Renal cortex interstitium (tissue), 11 donors: ENCODE results near the gene GIPR. TPM values are rescaled to one million over a fixed set of nuclear protein-coding genes. Genes with fewer than 3 reads are reported as not detected.
"Not testable (repeated sequence)": the region's sequence is repeated elsewhere in the genome, so short reads cannot be mapped to it uniquely, and the experiment has no call there.

ENCODE experiments used
- DNase-seq, 11 donors: peaks; one replicate each; pipeline ENCODE4 v3.0.0-alpha.2; 2013; ENCODE audit warnings: low read depth in 9 of 11, low spot score in 4 of 11; ENCODE audit errors: extremely low read depth in 1 of 11
- polyA plus RNA-seq, 3 donors: library from polyadenylated mRNA; unstranded; fragments of 120-200 nt; gene quantifications; one replicate each; pipeline ENCODE4 v1.2.1, GENCODE V29; 2013; ENCODE audit not compliant: insufficient read length in 3 of 3

GIPR gene
- polyA plus RNA-seq, 3 donors: 0.28 to 1.6 (median 0.43) TPM

DNA sequence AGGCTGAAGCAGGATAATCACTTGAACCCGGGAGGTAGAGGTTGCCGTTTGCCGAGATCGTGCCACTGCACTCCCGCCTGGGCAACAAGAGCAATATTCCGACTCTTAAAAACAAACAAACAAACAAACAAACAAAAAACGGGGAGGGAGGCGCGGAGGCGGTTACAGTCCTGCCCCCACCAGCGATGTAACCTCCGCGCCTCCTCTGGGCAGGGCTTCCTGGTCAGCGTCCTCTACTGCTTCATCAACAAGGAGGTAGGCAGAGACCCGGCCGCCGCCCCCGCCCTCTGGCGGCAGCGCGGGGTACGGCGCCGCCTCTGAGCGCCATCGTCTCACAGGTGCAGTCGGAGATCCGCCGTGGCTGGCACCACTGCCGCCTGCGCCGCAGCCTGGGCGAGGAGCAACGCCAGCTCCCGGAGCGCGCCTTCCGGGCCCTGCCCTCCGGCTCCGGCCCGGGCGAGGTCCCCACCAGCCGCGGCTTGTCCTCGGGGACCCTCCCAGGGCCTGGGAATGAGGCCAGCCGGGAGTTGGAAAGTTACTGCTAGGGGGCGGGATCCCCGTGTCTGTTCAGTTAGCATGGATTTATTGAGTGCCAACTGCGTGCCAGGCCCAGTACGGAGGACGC, 13.5 kb downstream of the GIPR start:
- DNase-seq: peak in 6 of 11 donors; percentile 38 to 70 (median 63)

DNA sequence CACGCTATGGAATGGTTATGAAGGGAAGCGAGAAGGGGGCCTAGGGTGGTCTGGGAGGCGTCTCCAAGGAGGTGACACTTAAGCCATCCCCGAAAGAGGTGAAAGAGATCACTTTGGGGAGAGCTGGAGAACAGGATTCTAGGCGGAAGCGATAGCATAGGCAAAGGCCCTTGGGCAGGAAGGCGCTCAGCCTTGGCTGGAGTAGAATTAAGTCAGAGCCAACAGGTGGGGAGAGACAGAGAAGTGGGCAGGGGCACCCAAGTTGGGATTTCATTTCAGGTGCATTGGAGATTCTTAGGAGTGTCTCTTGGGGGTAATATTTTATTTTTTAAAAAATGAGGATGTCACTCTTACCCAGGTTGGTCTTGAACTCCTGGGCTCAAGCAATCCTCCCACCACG, 14.1 kb downstream of the GIPR start:
- DNase-seq: no peak

DNA sequence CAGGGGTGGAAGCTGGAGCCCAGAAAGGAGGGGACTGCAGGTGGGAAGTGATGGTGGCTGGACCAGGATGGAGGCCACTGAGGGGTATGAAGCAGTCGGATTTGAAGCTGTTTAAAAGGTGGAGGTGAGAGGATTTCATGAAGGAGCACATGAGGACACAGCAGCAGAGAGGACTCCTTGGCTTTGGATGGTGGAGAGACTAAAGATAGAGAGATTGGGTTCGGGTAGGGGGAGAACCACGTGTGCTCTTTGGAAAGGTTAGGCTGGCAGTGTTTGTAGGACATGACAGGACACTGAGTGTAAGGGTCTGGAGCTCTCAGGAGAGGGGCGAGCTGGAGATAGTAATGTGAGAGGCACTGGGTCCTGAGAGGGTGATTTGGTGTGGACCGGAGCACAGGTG, 14.9 kb downstream of the GIPR start:
- DNase-seq: no peak

DNA sequence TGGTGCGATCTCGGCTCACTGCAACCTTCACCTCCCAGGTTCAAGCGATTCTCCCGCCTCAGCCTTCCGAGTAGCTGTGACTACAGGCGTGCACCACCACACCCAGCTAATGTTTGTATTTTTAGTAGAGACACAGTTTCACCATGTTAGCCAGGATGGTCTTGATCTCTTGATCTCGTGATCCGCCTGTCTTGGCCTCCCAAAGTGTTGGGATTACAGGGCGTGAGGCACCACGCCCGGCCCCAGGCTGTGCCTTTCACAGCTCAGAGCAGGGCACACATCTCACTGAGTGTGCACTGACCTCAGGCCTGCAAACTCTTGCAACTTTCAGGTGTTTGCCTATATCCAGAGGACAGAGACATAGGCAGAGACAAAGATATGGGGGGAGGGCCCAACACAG, 17.0 kb downstream of the GIPR start:
- not testable (repeated sequence) for DNase-seq

DNA sequence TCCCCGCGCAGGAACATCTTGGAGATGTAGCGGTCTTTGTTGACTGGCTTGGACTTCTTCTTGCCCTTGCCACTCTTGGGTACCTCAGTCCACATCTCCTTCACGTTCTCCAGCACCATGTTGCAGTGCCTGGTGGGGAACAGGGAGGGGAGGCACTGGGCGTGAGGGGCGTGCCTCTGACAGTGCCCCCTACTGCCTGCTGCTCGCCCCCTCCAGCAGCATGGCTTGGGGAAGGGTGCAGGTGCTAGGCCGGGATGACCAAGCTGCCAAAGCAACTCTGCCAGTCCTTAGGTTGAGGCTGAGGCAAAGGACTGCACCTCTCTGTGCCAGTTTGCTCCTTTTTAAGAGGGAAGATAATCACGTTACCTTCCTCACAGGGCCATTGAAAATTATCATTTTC, 19.6 kb downstream of the GIPR start:
- DNase-seq: no peak

DNA sequence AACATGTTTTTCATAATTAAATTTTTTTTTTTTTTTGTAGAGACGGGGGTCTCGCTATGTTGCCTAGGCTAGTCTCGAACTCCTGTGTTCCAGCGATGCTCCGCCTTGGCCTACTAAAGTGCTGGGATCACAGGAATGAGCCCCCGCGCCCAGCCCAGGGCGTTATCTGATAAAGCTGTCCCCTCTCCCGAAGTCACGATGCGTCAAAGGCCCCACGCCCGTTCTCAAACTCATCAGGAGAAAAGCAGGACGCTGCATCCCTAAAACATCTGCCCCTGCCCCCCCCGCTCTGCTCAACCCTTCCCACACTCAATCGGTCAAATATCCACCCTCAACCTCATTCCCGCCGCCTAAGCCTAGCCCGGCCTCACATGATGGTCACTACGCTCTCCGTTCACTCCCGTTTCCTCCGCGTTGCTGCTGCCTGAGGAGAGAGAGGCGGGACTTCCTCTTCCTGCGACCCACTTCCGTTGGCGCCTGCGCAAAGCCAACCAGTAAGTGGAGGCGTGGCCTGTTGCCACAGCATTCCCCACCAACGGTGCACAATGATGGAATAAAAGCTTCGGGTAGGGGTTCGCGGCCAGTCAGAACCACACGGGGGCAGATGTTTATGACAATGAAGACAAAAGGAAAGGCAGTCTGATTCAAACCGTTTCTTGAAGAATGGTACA, 23.6 kb downstream of the GIPR start, which contains the start of gene SNRPD2:
Gene SNRPD2, minus strand, starts transcription at position 438 of the 671 bp plus-strand sequence. Its CDS starts 65 bp downstream, at position 373.
- DNase-seq: peak; percentile 85 to 97 (median 94)

DNA sequence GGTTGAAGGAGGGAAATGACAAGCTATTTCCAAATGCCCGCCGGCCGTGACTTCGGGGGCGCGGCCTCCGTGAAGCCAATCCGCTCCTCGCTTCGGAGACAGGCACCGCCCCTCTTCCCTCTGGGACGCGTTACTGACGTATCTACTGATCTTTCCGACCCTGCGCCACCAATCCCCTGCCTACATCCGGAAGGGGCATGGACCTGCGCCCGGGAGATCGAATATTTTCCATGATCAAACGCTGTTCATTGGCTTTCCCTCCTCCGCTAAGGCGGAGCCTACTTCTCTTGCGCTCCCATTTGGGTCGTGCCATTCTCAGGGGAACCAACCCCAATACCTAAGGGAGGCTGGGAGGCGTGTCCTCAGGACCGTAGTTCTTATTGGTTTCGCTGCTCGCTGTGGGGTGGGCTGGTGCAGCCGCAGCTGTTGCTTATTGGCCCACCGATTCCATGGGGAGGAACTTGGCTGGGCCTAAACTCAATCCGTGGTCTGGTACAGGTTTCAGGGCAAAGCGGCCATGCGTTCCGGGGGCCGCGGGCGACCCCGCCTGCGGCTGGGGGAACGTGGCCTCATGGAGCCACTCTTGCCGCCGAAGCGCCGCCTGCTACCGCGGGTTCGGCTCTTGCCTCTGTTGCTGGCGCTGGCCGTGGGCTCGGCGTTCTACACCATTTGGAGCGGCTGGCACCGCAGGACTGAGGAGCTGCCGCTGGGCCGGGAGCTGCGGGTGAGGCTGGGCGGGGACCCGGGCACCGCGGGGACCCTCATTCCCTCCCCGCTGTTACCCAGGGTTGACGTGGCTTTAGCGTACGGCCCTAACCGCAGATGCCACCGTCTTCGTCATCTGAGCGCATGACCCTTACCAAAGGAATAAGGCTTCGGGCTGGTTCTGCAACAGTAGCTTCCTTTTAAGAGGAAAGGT, 24.4 kb downstream of the GIPR start, which contains the start of gene QPCTL:
Gene QPCTL, plus strand, starts transcription at position 480 of the 919 bp plus-strand sequence. Its CDS starts 38 bp downstream, at position 518.
- peak; percentile 93 to 98 (median 97) for DNase-seq

DNA sequence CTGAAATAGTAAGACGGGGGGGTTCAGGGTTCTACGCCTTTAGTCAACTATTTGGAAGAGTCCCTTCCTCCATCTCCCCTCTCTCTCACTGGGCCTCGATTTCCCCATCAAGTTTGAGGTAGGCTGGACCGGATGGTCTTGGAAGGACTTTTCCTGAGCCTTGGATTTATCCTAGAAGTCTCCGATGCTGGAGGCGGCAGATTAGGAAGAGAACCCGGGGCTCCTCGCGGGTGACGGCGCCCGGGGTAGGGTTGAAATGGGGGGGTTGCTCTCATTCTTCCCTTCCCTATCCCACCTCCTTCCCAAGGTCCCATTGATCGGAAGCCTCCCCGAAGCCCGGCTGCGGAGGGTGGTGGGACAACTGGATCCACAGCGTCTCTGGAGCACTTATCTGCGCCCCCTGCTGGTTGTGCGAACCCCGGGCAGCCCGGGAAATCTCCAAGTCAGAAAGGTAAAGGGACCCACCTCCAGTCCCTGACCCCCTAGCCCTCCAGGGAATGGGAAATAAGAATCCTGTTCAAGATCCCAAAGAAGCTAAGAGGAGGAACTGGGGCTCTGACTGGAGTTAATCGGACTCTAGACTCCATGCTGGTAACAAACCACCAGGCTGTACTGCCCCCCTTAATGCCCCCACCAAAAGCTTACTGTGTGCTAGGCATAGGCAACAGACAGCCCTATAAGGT, 25.2 kb downstream of the GIPR start:
- peak in 4 of 11 donors; percentile 53 to 71 (median 60) for DNase-seq

DNA sequence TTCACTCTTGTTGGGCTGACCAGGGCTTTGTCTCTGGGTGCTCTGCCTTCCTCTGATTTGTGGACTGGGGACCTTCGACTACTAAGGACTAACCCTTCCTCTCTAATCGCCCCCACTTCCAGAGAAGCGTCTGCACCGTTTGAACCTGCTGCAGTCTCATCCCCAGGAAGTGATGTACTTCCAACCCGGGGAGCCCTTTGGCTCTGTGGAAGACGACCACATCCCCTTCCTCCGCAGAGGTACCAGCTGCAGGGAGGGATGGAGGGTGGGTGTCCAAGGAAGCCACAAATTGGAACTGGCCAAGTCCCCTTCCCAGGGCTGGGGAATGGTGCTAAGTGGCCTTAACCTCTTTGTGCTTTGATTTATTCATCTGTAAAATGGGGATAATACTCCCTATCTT, 33.7 kb downstream of the GIPR start:
- no peak for DNase-seq

DNA sequence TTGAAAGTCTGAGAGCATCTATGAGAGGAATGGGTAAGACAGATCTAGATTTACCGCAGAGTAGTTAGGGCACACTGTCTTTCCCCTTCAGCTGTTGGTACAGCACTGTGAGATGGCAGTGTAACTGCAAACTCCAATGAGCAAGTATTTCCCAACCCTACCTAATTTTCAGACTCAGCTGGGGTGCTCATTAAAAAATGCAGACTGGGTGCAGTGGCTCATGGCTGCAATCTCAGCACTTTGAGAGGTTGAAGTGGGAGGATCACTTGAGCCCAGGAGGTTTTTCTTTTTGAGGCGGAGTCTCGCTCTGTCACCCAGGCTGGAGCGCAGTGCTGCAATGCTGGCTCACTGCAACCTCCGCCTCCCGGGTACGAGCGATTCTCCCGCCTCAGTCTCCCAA, 37.1 kb downstream of the GIPR start:
- no peak for DNase-seq

DNA sequence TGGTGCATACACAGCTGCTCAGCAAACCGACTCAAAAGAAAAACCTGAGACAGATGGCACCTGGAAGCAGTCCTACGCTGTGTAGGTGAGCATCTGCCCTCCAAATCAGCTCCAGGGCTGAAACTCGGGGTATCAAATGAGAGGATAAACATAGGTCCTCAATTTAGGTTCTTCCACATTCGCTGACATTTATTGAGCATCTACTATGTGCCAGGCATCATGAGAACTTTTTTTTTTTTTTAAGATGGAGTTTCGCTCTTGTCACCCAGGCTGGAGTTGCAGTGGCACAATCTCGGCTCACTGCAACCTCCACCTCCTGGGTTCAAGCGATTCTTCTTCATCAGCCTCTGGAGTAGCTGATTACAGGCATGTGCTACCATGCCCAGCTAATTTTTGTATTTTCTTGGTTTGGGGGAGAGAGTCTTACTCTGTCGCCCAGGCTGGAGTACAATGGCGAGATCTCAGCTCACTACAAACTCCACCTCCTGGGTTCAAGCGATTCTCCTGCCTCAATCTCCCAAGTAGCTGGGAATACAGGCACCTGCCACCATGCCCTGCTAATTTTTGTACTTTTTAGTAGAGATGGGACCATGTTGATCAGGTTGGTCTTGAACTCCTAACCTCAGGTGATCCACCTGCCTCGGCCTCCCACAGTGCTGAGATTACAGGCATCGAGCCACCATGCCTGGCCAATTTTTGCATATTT, 37.8 kb downstream of the GIPR start:
- DNase-seq: no peak

DNA sequence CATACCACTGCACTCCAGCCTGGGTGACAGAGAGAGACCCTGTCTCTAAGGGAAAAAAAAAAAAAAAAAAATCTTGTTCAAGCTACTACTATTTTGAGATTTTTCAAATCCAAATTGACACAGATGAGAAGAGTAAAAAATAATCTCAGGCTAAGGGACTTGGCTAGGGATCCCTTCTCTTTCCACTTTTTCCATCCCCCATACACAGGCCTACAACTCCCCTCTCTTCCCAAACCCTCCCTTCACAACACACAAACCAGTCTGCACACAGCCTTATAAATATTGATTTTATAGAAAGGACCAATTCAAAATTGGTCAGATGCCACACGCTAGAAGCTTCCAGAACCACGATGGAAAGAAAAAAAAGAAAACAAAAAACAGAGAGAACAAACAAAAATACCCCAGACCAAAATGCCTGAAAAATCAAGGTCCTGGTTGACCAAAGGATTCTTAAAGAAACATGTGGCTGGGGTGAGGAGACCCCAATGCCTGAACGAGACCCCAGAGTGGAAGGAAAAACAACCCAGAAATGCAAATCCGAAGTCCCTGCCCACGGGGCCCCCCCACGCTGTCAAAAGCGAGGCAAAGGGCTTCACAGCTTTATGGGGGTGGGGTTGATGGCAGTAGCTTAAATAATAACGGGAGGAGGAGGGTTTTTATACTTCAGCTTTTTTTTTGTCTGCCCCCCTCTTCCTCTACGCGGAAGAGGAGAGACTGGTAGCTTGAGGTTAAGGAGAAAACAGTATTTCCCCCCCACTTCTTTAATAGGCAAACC, 42.5 kb downstream of the GIPR start:
- DNase-seq: no peak

DNA sequence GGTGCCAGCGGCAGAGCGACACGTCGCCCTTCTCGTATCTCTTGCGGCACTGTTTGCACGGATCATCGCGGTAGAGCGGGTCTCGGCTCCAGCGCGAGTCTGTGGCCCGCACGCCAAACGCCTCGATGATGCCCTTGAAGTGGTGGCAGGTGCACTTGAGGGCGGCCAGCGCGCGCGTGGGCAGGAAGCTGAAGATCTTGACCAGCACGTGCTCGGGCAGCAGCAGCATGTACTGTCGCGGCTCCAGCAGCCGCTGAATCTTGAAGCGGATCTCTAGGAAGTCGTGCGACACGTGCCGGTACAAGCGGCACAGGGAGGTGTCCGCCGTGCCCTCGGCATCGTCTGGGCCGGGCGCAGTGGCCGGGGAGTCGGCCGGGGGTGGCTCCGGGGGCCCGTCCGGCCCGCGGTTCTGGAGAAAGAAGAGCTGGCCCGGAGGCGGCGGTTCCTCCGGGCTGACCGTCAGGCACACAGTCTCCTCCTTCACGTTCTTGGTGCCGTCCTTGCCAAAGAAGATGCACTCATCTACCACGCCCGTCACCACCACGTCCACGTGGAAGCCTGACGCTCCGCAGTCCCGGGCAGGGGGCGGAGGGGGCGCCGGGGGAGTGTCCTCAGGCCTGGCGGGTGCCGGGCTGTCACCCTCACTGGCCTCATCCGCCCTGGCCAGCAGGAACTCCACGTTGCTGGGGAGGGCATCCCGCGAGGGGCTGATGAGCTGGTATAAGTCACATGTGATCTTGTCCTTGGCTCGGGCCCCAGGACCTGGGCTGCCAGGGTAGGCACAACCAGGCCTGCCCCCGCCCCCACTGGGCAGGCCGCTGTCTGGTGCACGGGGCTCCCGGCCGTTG, 44.1 kb downstream of the GIPR start:
- no peak for DNase-seq

DNA sequence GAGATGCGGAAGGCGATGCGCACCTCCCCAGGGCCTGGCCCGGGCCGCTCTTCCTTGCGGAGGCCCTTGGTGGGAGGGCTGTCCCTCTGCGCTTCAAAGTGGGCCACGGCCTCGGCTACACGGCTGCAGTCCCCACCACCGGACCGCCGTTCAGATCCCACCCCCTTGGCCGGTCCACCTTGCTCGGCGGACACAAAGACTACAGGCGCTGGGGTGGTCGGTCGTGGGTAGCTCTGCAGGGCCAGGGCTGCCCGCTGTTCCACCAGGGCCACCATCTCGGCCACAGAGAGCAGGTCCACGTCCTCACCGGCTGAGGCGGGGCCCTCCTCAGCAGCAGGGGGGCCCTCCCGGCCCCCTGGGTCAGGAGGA, 44.7 kb downstream of the GIPR start:
- DNase-seq: no peak

DNA sequence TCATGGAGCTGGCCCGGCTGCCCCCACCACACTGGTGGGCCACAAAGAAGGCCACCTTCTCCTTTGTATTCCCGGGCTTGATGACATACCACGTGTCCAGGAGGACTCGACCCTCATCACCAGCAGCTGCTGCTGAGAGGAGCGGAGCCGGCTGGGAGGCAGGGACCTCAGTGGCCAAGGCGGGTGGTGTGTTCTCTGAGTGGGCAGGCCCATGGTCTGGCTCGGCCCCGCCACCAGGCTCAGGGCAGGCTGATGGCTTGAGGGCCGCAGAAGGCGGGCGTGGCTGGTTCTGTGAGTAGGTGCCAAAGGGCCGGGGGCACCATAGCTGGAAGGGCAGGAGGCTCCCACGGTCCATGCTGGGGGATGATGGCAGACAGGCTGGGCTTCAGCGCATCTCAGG, 45.1 kb downstream of the GIPR start:
- no peak for DNase-seq

DNA sequence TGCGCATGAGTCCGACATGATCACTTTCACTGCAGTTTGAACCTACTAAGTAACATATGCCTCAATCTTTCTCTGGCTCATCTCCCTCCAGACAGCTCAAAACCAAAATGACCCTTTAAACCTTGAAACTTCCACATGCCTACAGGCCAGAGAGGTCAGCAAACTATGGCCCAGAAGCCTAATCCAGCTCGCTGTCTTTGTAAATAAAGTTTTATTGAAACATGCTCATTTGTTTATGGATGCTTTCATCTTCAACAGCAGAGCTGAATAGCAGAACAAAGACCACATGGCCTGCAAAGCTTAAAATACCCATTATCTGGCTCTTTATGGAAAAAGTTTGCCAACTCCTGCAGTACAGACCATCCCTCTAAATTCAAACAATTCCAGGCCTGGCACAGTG, 47.1 kb downstream of the GIPR start:
- no peak for DNase-seq
